ENCODE measurements around the gene TMEM245.

The TMEM245 gene

DNA sequence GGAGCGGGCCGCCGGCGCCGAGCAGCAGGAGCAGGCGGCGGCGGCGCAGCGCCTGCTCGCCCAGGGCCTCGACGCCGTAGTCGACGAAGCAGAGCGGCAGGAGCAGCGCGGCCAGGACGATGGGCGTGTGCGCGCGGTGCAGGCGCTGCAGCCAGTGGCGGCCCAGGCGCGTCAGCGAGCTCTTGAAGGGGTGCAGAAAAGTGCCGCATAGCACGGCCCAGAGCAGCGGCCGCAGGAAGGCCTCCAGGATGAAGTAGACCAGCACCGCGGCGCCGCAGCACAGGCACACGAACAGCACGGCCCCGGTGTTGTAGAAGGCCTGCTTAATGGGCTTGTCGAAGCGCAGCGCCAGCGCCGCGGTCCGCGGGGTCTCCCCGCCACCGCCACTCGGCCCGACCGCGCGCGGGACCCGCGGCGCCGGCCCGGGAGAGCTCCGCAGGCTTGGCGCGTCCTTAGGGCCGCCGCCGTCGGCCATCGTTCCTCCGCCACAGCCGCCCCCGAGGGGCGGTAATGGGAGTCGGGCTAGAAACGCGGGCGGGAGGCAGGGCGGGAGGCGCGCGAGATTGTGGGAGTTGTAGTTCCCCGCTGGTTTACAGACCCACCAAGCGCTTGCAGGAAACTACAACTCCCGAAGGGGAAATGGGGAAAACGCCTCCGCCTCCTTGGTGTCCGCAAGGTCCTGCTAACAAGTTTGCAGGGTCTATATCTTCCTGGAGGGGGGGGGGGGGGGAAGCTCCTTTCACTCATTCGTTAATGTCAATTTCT, at the start of gene TMEM245:
TSS of gene TMEM245 (minus strand) at position 509 of the 765 bp plus-strand sequence. CDS start at position 475, 34 bp downstream.
- peak; percentile 99 for DNase-seq

GRCh38 chr9:109168170-109168569, 48.4 kb upstream of the TMEM245 start:
- no peak for DNase-seq

DNA sequence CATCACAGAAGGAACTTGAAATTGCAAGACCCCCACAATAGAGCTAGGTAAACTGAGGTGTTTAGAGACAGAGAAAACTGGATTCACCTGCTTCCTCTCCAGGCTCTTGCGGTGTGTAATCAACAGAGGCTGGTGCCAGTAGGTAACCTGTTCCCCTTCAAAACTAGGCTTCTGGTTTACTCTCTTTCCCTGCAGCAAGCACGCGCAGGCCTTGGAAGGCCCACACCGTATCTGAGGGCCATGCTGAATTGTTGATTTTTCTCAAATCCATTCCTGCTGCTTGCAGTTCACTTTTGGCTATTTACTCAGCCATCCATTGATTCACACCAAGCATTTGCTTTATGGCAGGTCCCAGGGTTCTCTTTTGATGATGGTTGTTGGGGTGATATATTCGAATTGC, 48.0 kb upstream of the TMEM245 start:
- no peak for DNase-seq

GRCh38 chr9:109166771-109167601, 47.2 kb upstream of the TMEM245 start, which contains the start of gene FRRS1L:
Gene FRRS1L, minus strand, starts transcription at chr9:109167249. Its CDS starts 111 bp downstream, at chr9:109167138.
- DNase-seq: no peak

DNA sequence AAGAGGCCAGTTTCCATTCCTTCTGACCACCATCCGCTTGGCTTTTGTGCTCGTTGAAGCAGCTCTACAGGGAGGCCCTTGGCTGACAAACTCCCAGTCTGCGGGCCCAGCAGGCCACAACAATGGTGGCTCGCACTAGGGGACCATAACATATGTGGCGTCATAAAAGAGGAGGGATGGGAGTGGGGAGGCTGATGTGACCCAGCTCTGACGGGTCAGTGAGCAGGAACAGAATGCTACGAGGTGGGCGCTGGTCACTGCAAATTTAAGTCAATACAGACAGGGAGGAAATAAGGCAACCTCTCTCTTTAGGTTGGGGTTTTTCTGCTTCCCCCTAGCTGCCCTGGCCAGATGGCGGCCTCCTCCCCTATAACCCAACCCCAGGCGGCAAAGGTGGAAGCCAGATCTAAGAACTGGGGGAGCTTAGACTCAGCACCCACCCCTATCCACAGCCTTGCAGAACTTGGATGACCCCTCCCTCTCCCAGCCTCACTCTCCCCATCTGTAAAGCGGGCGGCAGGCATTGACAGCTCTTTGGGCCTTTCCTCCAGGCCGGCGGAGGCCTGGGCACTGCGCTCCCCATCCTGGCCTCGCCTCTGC, 46.5 kb upstream of the TMEM245 start:
- DNase-seq: no peak

DNA sequence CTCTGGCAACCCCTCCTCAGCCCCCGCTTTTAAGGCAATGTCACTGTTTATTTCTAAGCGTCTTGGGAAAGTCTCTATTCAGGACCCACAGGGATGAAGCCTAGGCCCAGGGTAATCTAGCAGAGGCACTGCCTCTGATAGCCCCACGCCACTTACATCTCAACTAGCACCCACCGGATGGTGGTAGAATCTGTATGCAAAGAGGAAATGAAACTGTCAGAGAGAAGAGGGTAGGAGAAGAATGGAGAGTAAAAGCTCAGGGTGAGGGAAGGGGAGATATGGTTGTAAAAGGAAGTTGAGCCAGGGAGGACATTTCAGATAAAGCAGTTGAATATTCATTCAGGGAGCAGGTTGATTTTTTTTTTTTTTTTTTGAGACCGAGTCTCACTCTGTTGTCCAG, 44.3 kb upstream of the TMEM245 start:
- no peak for DNase-seq

- DNase-seq: no peak
Observed at GRCh38 chr9:109163194-109163593, 43.4 kb upstream of the TMEM245 start.

DNA sequence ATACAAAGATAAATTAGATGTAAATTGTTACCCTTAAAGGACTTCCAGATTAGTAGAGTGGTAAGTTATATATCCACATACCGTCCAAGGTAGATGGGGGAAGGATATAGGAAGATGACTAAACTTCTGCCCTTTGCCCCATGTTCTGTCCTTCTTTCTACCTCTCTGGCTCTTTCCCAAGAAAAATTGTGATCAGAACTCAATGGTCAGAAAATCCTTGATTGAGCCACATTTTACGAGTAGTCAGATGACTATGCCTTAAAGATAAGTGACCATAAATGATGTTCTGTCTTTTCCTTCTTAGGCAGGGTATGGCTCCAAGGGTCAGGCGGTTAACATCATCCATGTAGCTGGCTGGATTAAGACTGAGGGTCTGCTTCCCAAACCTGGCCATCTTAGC, 42.9 kb upstream of the TMEM245 start:
- no peak for DNase-seq

DNA sequence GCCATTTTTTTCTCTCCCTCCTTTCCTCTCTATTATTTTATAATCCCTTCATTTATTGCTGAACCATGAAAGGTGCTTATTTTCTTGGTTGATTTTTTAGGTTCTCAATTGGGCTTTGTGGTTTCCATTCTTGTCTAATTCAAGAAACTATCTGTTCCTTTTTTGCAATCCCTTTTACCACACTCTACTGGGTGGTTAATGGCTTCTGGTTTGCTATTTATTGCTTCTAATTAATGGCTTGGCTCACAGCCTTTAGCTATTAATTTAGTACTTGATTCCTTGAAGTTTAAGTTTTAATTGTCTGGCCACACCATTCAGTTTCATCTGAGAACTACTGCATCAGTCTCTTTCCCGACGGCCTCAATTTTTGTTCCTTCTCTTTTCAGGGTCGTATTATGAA, 41.7 kb upstream of the TMEM245 start:
- DNase-seq: no peak

DNA sequence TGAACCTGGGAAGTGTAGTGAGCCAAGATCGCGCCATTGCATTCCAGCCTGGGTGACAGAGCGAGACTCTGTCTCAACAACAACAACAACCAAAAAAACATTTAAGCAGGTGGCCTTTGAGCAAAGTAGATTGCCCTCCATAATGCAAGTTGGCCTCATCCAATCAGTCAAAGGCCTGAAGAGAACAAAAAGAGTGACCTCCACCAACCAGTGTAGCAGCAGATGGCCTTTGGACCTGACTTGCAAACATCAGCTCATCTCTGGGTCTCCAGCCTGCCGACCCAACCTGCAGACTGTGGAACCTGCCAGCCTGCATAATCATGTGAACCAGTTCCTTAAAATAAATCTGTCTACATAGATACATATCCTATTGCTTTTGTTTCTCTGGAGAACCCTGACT, 39.8 kb upstream of the TMEM245 start:
- no peak for DNase-seq

GRCh38 chr9:109158651-109159050, 38.9 kb upstream of the TMEM245 start:
- no peak for DNase-seq

DNA sequence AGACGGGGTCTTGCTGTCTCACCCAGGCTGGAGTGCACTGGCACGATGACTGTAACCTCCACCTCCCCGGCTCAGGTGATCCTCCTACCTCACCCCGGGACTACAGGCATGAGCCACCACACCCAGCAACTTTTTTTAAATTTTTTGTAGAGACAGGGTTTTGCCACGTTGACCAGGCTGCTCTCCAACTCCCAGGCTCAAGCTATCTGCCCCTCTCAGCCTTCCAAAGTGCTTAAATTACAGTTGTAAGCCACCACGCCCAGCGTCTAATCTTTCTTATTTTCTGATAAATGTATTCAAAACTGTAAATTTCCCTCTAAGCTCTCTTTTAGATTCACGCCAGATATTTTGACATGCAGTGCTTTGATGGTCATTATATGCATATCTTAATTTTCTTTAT, 37.0 kb upstream of the TMEM245 start:
- peak; percentile 95 for DNase-seq

- no peak for DNase-seq
Observed at GRCh38 chr9:109150925-109151545, 31.3 kb upstream of the TMEM245 start.

DNA sequence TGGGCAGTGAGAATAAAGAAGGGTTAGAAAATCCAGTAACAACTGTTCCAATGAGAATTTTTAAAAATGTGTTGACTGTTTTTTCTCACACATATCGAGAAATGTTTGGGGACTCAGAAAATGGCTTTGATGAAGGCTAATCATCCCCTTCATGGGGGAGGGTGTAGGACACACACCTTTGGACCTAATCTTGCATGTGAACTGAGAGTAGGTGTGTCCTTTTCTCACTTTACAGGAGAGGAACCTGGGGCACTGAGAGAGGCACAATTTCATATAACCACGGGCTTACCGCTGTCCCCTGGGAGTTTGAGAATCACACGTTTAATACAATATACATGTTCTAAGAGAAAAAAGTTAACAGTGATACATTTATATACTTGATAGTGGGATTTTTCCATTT, 30.0 kb upstream of the TMEM245 start:
- no peak for DNase-seq

GRCh38 chr9:109149089-109149488, 29.3 kb upstream of the TMEM245 start:
- DNase-seq: no peak

DNA sequence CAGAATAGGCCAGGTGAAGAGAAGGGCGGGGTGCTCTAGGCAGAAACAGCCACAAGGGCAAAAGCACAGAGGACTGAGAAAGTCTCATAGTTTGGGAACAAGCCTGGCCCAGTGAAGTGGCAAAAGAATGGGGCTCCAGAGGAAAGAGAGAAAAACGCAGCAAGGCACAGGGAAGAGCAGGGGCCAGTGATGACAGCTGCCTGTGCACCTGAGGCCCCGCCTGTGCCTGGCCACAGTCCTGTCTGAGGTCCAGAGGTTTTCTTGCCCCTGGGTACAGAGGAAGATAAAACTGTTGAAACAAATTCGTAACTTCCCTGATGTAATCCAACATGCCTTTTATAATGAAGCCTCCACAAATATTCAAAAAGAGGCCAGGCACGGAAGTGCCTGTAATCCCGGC, 25.3 kb upstream of the TMEM245 start:
- no peak for DNase-seq

DNA sequence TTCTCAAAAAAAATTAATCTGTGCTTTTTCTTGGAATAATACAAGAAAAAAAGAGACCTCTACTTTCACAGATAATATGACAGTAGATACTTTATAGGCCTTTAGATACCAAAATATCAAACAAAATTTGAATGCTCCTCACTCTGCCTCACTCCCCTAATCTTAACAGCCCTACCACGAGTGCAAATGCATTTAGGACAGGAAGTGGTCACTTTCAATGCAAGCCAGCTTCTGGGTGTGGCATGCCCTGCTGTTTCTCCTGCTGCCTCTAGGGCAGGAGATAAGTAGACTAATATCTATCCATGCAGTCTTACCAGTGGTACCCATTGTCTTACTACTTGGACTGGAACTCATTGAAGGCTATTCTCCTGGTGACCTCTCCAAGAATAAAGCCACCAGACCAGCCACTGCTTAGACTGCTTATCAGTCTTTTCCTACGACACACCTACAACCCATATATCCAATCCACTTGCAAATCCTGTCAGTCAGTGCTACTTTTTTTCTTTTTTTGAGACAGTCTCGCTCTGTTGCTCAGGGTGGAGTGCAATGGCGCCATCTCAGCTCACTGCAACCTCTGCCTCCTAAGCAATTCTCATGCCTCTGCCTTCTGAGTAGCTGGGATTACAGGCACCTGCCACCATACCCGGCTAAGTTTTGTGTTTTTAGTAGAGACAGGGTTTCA, 24.3 kb upstream of the TMEM245 start:
- DNase-seq: peak; percentile 96

GRCh38 chr9:109141375-109141774, 21.6 kb upstream of the TMEM245 start:
- DNase-seq: no peak

DNA sequence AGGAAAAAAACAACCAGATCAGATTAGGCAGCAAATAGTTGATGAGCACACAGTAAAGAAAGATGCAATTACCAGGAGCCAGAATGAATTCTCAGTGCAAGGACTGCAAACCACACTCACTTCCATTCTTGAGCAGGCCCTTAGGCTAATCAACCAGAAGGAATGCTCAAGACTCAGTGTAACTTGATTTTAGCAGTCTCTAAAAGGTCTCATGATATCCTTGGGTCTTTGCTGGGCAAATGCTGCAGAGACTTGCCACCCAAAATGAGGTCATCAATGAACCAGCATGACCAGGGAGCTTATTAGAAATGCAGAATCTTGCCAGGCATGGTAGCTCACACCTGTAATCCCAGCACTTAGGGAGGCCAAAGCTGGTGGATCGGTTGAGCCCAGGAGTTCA, 20.1 kb upstream of the TMEM245 start:
- no peak for DNase-seq

- no peak for DNase-seq
Observed at GRCh38 chr9:109138421-109138820, 18.7 kb upstream of the TMEM245 start.

DNA sequence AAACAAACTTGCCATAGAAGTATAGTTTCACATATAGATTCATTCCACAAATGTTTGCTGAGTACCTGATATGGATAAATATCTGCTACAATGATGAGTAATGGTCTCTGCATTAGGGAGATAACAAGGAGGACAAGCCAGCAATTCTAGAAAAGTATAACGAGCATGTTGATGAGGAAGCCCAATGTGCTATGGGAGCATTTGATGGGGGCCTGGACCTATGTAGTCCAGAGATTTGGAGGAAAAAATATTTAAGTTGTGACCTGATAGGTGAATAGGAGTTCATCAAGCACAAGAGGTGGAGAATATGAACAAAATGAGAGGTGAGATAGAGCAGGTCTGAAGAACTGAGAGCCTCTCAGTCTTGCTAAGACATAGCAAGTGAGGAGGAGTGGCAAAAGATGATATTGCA, 14.4 kb upstream of the TMEM245 start:
- DNase-seq: peak; percentile 96

- no peak for DNase-seq
Observed at GRCh38 chr9:109133533-109133932, 13.8 kb upstream of the TMEM245 start.
